HG02678 (cell line): ENCODE data around the gene VMAC.

Experiments
- ATAC-seq: cut with Tn5 transposase; IDR thresholded peaks from one replicate; pipeline ENCODE4 v1.9.1; 2021; ENCODE audit warnings: mild to moderate bottlenecking, moderate library complexity; ENCODE audit not compliant: unreplicated experiment

Gene VMAC

GRCh38 chr19:5950741-5951140 lies 46.1 kb downstream of the VMAC start:
- no peak for ATAC-seq

- no peak for ATAC-seq
Measured at GRCh38 chr19:5951338-5951861, 46.7 kb downstream of the VMAC start.

- no peak for ATAC-seq
Measured at GRCh38 chr19:5952193-5953029, 47.7 kb downstream of the VMAC start.

GRCh38 chr19:5953030-5953589 lies 48.4 kb downstream of the VMAC start:
- no peak for ATAC-seq

- ATAC-seq, result no peak
Measured at GRCh38 chr19:5953680-5954213, 49.1 kb downstream of the VMAC start.

- no peak for ATAC-seq
Measured at GRCh38 chr19:5954293-5954692, 49.6 kb downstream of the VMAC start.

- no peak for ATAC-seq
Measured at GRCh38 chr19:5955636-5955935, 50.9 kb downstream of the VMAC start.

GRCh38 chr19:5956323-5956722 lies 51.7 kb downstream of the VMAC start:
- no peak for ATAC-seq

GRCh38 chr19:5956728-5957127 lies 52.1 kb downstream of the VMAC start:
- ATAC-seq, result no peak

- no peak for ATAC-seq
Measured at GRCh38 chr19:5957170-5957569, 52.5 kb downstream of the VMAC start.

GRCh38 chr19:5958074-5958850 lies 53.6 kb downstream of the VMAC start:
- ATAC-seq, result no peak

- ATAC-seq, result no peak
Measured at GRCh38 chr19:5958851-5959122, 54.1 kb downstream of the VMAC start.

- ATAC-seq, result no peak
Measured at GRCh38 chr19:5959260-5960004, 54.8 kb downstream of the VMAC start.
